Activated CD4-positive, alpha-beta T cell treated with anti-CD3 and anti-CD28 coated beads, Interleukin-2, amount 50 U/mL, for 1 hour (primary cell): ENCODE measurements around the gene TMEM41A.
A peak's percentile ranks its signal among the peaks of the same experiment; 100 is the strongest.

Experiments used
- DNase-seq: peaks from one replicate; pipeline ENCODE4 v3.0.0-alpha.2; 2020

The TMEM41A gene

GRCh38 chr3:185498503-185499396 is at the start of gene TMEM41A:
TSS of gene TMEM41A (minus strand) at chr3:185499035. CDS start at chr3:185498961, 74 bp downstream.
- DNase-seq, result peak; percentile 88

DNA sequence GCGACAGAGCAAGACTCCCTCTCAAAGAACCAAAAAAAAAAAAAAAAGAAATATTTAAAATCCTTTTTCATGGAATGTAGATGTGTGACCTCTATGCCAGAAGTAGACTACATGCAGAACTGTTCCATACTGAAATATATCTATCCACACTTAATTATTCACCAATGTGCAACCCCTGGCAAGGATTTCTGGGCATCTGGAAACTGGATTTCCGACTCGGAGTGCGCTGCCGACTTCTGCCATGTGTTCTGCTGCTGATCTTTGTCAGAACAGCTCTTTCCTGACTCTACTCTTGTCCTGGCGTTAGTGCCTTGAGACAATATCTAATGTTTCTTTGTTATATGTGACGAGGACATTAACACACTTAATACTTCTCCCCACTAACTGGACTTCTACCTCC is 41.9 kb upstream of the TMEM41A start:
- DNase-seq, result no peak

- DNase-seq, result no peak
Measured at GRCh38 chr3:185539934-185540333, 41.1 kb upstream of the TMEM41A start.

- DNase-seq, result no peak
Measured at GRCh38 chr3:185537369-185537970, 38.6 kb upstream of the TMEM41A start.

DNA sequence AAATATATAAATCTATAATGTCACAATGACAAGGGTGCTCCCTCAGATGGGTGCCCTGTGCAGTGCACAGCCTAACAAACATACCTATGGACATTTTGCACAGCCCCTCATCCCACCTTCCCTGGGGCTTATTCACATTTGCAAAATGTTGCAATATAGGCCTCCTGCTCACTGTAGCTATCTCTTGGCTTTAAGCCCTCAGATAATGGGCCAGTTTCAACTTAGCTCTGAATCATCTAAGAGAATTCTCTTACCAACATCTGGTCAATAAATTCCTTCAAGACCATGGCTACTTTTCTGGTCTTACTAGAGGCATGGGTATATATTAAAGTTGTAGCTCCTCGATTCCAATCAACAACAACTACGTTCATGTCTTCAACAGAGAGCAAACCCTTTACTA is 35.7 kb upstream of the TMEM41A start:
- no peak for DNase-seq

GRCh38 chr3:185532901-185533300 is 34.1 kb upstream of the TMEM41A start:
- no peak for DNase-seq

DNA sequence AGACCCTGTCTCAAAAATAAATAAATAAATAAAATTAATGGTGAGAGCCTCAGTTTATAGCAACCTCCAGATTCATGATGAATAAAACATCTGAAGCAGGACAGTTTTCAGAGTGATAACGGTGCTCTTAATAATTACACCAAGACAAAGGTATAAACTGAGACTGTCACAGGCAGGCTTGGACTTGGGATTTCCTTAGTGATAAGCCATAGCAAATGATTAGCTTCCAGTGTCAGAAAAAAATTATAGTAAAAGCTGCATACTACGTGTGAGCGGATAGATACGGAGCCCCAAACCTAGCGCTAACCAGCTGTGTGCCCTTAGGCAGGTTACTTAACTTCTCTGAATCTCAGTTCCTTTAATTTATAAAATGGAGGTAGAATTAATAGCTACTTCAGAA is 32.0 kb upstream of the TMEM41A start:
- no peak for DNase-seq

DNA sequence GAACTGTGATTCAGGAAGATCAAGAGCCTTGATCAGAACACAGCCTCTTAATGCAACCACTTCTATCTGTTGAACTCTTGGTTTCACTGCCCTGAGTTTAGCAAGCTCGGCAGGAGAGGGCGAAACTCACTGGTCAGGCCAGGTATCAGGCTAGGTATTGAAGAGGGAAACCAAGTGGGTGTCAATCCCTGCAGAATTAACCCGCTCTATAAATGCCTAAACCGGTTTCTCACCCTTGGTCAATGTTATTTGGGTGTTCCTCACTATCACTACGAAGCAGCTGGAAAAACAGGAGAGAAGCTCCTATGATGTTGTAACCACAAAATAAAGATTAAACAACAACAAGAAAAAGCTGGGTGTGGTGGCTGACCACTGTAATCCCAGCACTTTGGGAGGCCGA is 29.7 kb upstream of the TMEM41A start:
- no peak for DNase-seq

DNA sequence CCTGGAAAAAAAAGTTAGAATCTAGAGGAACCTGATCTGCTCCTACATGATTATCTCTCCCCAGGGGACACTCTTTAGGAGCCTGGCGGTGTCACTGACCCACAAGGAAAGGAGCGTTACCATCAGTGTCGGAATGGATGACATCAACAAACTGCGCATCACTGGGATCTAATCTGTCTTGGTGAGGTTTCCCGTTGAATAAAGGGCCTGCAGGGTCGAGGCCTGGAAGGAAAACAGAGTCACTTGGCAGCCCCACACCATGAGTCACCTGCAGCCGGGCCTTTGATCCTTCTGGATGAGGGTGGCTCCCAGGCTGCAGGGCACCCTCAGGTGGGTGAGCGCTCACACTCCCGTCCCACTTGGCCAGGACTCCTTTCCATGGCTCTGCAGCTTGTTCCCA is 28.5 kb upstream of the TMEM41A start:
- no peak for DNase-seq

DNA sequence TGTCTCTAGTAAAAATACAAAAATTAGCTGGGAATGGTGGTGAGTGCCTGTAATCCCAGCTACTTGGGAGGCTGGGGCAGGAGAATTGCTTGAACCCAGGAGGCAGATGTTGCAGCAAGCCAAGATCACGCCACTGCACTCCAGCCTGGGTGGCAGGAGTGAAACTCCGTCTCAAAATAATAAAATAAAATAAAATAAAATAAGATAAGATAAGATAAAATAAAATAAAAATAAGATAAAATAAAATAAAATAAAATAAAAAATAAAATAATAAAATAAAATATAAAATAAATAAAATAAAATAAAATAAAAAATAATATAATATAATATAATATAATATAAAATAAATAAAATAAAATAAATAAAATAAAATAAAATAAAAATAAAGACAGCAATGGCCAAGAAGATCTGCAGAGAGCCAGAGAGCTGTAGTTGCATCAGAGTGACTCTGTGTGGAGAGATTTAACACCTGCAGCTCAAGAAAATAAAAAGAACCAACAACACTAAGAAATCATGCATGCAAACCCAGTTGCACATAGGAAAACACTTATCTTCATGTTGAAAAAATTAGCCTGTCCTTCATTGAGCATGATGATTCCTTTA is 27.6 kb upstream of the TMEM41A start:
- DNase-seq, result no peak

DNA sequence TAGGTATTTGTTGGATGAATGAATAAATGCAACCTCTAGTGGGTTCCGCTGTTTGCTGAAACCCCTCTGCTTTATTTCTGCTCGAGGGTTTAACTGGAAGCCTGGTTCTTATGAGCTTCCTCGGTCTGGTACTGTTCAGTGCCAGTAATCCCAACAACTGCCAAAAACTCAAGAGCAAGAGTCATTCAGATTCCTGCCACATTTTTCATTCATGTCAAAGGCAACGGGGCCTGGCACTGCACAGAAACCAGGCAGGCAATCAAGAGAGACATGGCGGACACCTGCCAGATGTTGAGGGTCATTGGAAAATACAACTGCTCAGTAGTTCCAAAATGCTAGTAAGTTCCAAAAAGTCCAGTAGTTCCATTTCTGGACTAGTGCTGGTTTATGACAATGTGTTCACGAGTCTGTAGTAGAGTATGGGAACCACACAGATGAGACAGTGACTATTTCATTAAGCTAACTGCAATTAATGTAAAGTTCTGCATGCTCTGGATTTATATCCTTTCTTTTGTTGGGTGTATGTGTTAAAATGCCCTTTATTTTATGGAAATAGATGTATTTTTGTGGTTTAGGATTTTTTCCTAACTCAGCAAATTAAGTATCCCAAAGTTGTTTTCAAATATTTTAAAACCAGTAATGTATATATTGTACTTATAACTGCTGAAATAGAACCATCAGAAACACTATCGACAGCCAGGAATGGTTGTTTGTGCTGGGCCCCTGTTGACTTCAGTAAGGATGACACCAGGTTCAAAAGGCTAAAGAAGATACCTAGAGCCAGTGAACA is 22.7 kb upstream of the TMEM41A start:
- no peak for DNase-seq

GRCh38 chr3:185519021-185519420 is 20.2 kb upstream of the TMEM41A start:
- no peak for DNase-seq

GRCh38 chr3:185517387-185518130 is 18.7 kb upstream of the TMEM41A start:
- DNase-seq, result no peak

DNA sequence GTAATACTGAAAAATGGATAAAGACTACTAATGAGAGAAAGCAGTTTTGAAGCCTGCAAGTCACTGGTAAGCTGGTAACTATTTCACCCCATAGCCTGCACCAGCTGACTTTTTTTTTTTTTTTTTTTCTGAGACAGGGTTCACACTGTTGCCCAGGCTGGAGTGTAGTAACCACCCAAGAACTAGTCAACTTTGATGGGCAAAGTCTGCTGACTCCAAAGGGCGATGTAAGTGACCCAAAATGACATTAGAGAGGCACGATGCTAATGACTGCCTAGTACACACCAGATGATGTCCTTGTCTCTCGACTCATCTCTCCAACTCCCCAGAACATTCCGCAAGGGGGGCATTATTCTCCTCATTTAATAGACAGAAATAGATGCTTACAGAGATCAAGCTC is 12.9 kb upstream of the TMEM41A start:
- no peak for DNase-seq

DNA sequence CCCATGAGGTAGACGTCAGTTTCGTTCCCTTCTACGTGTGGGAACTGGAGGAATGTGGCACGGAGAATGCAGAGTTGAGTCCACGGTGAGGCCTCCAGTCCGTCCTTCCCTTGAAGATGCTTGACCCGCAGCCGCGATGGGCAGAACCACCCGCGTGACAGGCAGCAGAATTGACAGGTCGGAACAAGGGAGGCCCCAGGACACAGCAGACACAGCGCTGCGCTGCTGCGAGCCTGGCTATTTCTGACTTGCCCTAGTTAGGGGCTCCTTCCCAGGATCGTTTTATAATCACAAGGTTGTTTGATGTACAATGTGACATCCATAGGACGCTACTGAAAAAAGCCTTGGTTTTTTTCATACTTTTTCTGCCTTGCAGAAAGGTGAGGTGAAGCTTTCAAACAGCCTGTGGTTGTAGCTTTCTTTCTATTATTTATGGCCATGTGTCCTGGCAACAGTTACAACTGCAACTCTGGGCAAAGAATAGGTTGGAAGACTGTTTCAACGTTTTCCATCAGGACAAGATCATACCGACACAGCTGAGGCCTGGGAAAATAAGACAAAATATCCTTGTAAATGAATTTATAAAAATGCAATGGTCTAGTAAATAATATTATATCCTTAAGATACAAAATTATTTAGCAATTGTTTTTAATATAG is 9.6 kb upstream of the TMEM41A start:
- DNase-seq, result no peak

DNA sequence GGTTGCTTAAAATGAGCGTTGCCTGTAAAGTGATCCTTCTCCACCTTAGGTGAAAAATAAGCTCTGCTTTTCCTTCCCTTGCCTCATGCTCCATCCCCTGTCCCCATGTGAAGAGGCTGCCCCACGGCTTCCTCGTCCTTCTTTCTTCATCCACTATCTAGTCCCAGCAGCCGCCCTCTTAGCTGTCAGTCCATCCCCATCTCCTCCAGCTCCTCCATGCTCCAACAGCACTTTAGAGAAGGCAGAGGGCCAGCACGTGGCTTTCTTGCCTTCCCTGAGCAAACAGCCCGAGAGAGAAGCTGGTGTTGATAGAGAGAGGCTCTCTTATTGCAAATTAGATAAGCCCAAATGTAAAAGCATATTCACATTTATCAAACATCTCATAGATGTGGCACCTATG is 9.0 kb upstream of the TMEM41A start:
- DNase-seq, result no peak

DNA sequence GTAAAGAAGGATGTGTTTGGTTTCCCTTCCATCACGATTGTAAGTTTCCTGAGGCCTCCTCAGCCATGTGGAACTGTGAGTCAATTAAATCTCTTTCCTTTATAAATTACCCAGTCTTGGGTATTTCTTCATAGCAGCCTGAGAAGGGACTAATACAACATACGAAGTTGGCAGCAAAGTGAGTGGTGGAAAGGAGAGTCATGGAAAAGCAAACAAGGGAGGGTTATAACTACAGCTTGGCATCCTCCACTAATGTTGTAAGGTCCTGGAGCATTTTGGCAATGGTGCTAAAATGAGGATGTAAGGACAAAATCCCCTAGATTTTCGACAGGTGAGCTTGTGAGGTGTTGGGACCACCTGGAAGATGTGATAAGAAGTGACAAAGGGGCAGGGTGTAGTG is 5.8 kb upstream of the TMEM41A start:
- no peak for DNase-seq

DNA sequence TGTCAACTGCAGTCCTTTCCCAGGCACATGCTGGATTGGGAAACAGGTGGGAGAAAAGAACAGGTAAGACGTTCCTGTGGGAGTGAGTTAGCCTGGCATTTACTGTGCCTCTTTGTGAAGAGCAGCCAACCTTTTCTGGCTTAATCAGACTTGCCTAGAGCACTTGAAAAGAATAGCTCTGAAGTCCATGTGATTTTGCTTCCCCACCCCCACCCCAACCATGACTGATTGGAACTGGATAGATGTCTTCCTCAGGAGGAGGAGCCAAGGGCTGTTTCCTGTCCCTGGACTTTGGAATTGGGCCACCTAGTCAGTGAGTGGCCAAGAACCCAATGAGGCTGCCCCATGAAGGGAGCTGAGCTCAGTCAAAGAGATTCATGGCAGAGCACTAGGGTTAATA is 4.7 kb upstream of the TMEM41A start:
- DNase-seq, result no peak

GRCh38 chr3:185502987-185503386 is 4.2 kb upstream of the TMEM41A start:
- DNase-seq, result no peak

DNA sequence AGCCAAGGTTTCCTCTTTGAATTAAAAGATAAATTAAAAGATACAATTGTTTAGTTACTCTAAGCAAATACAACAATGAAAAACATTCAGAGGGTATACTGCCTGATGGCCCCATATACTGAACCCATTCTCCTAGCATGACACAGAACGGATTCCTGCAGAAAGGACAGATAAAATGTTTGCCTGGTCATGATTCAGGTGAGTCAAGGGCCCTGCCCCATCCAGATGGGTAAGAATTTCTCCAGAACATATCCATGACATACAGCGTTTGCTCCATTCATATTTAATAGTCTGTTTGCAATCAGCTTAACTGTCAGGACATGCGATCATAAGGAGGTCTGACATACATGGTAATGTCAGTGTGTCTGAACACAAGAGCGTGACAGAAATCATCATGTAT is 8.6 kb downstream of the TMEM41A start:
- DNase-seq, result no peak

GRCh38 chr3:185489462-185489861 is 9.4 kb downstream of the TMEM41A start:
- no peak for DNase-seq

DNA sequence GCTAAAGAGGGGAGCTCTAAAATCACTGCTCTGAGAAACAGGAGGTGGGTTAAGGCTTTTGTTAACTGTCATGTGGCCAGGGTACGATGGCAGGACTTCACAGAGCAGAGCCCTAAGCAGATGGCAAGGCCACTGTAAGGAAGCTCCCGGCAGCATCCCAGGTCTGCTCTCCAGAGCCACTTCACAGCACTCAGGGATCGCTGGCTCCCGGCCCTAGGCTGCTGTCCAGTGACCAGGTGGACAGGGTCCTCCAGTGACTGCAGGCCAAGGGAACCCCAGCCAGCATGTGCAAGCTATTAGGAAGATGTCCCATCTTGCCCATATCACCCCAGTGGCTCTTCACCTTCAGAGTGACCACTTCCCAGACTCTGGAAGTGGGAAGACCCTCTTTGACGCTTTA is 10.4 kb downstream of the TMEM41A start:
- DNase-seq, result no peak
